Activated T-cell treated with anti-CD3 and anti-CD28 coated beads, Interleukin-2, amount 50 U/mL, for 4 hours (primary cell): ENCODE results near the gene UBLCP1. TPM values are rescaled to one million over a fixed set of nuclear protein-coding genes. Genes with fewer than 3 reads are reported as not detected.
"Not testable (repeated sequence)": the region's sequence is repeated elsewhere in the genome, so short reads cannot be mapped to it uniquely, and the experiment has no call there.

Source experiments
- ATAC-seq, 2 donors: fragments of 200-7000 bp; cut with Tn5 transposase; one replicate each; pipeline ENCODE4 v1.10.0; 2021
- DNase-seq: peaks from one replicate; pipeline ENCODE4 v3.0.0-alpha.2; 2020
- H3K27me3 Mint-ChIP-seq: one replicate; pipeline ENCODE4 v1.8.0; 2021; ENCODE audit warnings: low read depth, mixed read lengths
- H3K36me3 Mint-ChIP-seq: one replicate; pipeline ENCODE4 v1.8.0; 2022; ENCODE audit warnings: mixed read lengths; ENCODE audit not compliant: insufficient read depth
- H3K4me1 Mint-ChIP-seq: one replicate; pipeline ENCODE4 v1.8.0; 2021; ENCODE audit warnings: low read depth, mixed read lengths
- H3K4me3 Mint-ChIP-seq: one replicate; pipeline ENCODE4 v1.8.0; 2021; ENCODE audit warnings: mild to moderate bottlenecking, moderate library complexity, mixed read lengths
- H3K9me3 Mint-ChIP-seq: one replicate; pipeline ENCODE4 v1.8.0; 2021; ENCODE audit warnings: mixed read lengths
- total RNA-seq, 3 donors: library from RNA; stranded (reverse); gene quantifications; one replicate each; pipeline ENCODE4 v1.2.1, GENCODE V29; 2021

UBLCP1 gene
- total RNA-seq, 3 donors from 2014 or later, result 39.7 to 43.9 (median 42.7) TPM

DNA sequence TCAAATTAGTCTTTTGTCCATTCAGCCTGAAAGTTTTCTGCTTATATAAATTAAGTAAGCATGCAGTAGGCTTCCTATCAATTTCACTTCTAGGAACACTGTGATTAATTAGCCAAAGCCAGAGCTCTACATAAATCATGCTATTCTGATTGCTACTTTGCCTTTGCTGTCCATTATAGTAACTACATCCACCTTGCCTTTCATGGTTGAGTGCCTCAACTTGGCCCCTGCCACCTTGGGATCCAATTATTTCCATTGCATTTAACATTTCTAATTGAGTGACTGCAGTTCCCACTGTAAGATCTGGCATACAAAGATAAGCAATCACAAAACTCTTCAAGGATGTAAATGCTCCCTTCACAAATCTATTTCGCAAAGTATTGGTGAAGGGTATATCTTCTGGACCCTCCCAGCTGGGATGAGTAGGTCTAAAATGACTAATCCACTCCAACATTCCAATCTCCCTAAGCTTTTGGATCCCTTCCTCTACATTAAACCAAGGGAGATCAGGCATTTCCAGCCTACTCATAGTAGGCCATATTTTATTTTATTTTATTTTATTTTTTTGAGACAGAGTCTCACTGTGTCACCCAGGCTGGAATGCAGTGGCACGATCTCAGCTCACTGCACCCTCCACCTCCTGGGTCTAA, 27.1 kb upstream of the UBLCP1 start:
- H3K4me1 Mint-ChIP-seq, result peaks cover 12% of the 10 kb centered on the region
- ATAC-seq, H3K9me3 Mint-ChIP-seq, H3K4me3 Mint-ChIP-seq, DNase-seq, H3K27me3 Mint-ChIP-seq, H3K36me3 Mint-ChIP-seq: not testable (repeated sequence)

DNA sequence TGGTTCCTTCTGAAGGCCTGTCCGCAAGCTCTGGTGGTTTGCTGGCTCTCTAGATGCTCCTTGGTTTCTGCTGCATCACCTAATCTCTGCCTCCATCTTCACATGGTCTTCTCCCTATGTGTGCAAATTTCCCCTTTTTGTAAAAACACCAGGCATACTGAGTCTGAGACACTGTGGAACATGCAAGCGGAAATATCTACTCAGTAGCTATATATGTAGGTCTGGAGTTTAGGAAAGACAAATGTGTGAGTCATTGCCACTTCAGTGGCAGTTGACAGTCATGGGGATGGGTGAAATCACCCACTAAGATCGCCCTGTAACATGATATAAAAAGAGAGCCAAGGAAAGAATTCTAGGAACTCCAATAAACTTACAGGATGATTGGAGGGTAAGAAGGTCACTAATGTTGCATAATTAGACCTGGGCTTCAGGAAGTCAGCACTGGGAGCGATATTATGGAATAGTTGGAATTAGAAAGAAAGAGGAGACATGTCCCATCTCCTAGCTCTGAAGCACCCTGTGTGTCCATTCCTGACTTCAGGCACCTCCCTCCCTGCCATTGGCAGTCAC, 22.7 kb upstream of the UBLCP1 start:
- Mint-ChIP-seq H3K36me3 (no peaks in the 10 kb centered on the region), H3K4me3 (peak overlapping the region; percentile 11), H3K9me3 (no peaks in the 10 kb centered on the region), H3K4me1 (peaks cover 34% of the 10 kb centered on the region), H3K27me3 (no peaks in the 10 kb centered on the region)
- peak; percentile 84 to 88 for ATAC-seq
- DNase-seq, result no peak

DNA sequence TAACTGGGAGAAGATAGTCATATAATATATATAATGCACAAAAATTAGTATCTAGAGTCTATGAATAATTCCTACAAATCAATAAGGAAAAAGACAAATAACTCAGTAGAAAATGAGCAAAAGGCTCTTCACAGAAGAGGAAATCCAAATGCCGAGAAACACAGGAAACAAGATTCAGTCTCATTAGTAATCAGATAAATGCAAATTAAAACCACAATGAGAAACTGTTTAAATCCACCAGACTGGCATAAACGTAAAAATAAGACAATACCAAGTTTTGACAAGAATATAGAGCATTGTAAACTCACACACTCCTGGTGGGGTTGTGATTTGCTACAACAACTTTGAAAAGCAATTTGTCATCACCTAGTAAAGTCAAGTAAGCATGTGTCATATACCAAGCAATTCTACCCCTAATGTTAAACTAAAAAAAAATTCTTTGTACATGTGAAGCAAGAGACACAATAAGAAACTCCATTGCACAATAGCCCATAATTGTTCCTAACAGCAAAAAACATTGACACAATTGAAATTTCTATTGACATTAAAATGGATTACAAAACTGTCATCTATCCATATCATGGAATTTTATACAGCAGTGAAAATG, 21.0 kb upstream of the UBLCP1 start:
- Mint-ChIP-seq H3K4me3 (no peak overlapping the region), H3K9me3 (no peaks in the 10 kb centered on the region), H3K27me3 (peaks cover 4% of the 10 kb centered on the region), H3K36me3 (no peaks in the 10 kb centered on the region), H3K4me1 (peaks cover 34% of the 10 kb centered on the region)
- DNase-seq (no peak), ATAC-seq (peak; percentile 58 to 64)

- Mint-ChIP-seq H3K4me1 (peaks cover 34% of the 10 kb centered on the region), H3K9me3 (no peaks in the 10 kb centered on the region), H3K4me3 (no peak overlapping the region), H3K36me3 (no peaks in the 10 kb centered on the region), H3K27me3 (peaks cover 4% of the 10 kb centered on the region)
- ATAC-seq, result no peak
- DNase-seq, result no peak
These were observed 20.4 kb upstream of the UBLCP1 start for GRCh38 chr5:159242656-159243055.

- Mint-ChIP-seq H3K4me3 (no peak overlapping the region), H3K36me3 (no peaks in the 10 kb centered on the region), H3K27me3 (peaks cover 7% of the 10 kb centered on the region), H3K4me1 (peaks cover 34% of the 10 kb centered on the region), H3K9me3 (no peaks in the 10 kb centered on the region)
- no peak for DNase-seq
- no peak for ATAC-seq
These were observed 19.7 kb upstream of the UBLCP1 start for GRCh38 chr5:159243385-159243784.

GRCh38 chr5:159244163-159244562, 18.9 kb upstream of the UBLCP1 start:
- Mint-ChIP-seq H3K27me3 (peaks cover 8% of the 10 kb centered on the region), H3K36me3 (no peaks in the 10 kb centered on the region), H3K9me3 (no peaks in the 10 kb centered on the region), H3K4me1 (peaks cover 34% of the 10 kb centered on the region), H3K4me3 (no peak overlapping the region)
- DNase-seq (no peak), ATAC-seq (no peak)

GRCh38 chr5:159244890-159245289, 18.2 kb upstream of the UBLCP1 start:
- H3K9me3 Mint-ChIP-seq, result no peaks in the 10 kb centered on the region
- H3K36me3 Mint-ChIP-seq, result no peaks in the 10 kb centered on the region
- H3K4me3 Mint-ChIP-seq, result no peak overlapping the region
- DNase-seq (no peak), ATAC-seq (no peak)
- H3K4me1 Mint-ChIP-seq, result peaks cover 32% of the 10 kb centered on the region
- H3K27me3 Mint-ChIP-seq, result peaks cover 8% of the 10 kb centered on the region

- no peaks in the 10 kb centered on the region for H3K36me3 Mint-ChIP-seq
- no peak for ATAC-seq
- no peak for DNase-seq
- H3K4me3 Mint-ChIP-seq, result no peak overlapping the region
- H3K27me3 Mint-ChIP-seq, result peaks cover 8% of the 10 kb centered on the region
- no peaks in the 10 kb centered on the region for H3K9me3 Mint-ChIP-seq
- peaks cover 1% of the 10 kb centered on the region for H3K4me1 Mint-ChIP-seq
These were observed 13.9 kb upstream of the UBLCP1 start for GRCh38 chr5:159249158-159249557.

GRCh38 chr5:159252195-159252594, 10.9 kb upstream of the UBLCP1 start:
- ATAC-seq, result no peak
- Mint-ChIP-seq H3K9me3 (no peaks in the 10 kb centered on the region), H3K27me3 (peaks cover 5% of the 10 kb centered on the region), H3K36me3 (no peaks in the 10 kb centered on the region), H3K4me1 (no peaks in the 10 kb centered on the region), H3K4me3 (no peak overlapping the region)
- no peak for DNase-seq

DNA sequence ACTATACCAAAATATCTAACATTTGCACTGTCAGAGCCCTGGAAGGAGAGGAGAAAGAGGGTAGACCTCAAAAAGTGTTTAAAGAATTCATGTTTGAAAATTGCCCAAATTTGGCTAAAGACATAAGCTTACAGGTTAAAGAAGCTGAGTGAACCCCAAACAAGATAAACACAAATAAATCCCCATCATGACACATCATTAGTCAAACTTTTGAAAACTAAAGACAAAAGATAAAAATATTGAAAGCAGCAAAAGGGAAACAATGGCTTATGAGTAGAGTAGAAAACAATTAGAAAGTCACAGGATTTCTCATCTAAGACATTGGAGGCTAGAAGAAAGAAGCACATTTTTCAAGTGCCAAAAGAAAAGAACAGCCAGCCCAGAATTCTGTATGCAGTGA, 6.1 kb upstream of the UBLCP1 start:
- DNase-seq, result no peak
- Mint-ChIP-seq H3K4me3 (no peak overlapping the region), H3K9me3 (no peaks in the 10 kb centered on the region), H3K4me1 (peaks cover 6% of the 10 kb centered on the region), H3K36me3 (no peaks in the 10 kb centered on the region), H3K27me3 (peaks cover 3% of the 10 kb centered on the region)
- ATAC-seq, result no peak

DNA sequence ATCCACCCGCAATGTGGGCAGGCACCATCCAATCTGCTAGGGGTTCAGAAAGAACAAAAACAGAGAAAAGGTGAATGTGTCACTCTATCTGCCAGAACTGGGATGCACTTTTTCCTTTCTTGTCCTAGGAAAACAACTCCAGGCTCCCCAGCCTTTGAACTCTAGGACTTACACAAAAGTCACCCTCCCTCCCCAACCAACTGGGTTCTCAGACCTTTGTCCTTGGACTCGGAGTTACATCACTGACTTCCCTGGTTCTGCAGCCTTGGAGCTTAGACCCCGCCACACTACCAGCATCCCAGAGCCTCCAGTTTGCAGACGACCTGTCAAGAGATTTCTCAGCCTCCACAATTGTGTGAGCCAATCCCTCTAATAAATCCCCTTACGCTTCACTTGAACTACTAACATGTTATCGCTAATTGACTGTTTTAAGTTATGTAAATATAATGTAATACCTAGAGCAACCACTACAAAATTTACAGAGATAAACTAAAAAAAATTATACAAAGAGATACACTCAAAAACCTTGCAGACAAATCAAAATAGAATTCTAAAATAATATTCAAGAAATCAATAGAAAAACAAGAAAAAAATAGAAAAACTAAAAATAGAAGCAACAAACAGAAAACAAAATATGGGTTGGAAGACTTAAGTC, 5.3 kb upstream of the UBLCP1 start:
- ATAC-seq, result no peak
- DNase-seq, result no peak
- no peaks in the 10 kb centered on the region for H3K9me3 Mint-ChIP-seq
- peaks cover 14% of the 10 kb centered on the region for H3K4me1 Mint-ChIP-seq
- no peak overlapping the region for H3K4me3 Mint-ChIP-seq
- H3K36me3 Mint-ChIP-seq, result no peaks in the 10 kb centered on the region
- H3K27me3 Mint-ChIP-seq, result peaks cover 3% of the 10 kb centered on the region

DNA sequence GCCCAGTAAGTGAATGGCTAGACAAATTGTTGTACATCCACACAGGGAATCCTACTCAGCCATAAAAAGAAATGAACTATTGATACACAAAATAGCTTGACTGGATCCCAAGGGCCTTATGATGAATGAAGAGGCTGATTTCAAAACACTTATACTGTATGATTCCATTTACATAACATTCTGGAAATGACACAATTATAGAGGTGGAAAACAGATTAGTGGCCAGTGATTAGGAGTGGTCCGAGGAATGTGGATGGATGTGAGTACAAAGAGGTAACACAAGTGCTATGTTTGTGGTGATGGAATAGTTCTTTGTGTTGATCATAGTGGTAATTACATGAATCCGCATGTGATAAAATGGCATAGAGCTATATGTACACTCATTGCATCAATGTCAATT, 4.7 kb upstream of the UBLCP1 start:
- DNase-seq (no peak), ATAC-seq (no peak)
- no peaks in the 10 kb centered on the region for H3K9me3 Mint-ChIP-seq
- H3K4me1 Mint-ChIP-seq, result peaks cover 16% of the 10 kb centered on the region
- H3K36me3 Mint-ChIP-seq, result no peaks in the 10 kb centered on the region
- H3K4me3 Mint-ChIP-seq, result no peak overlapping the region
- H3K27me3 Mint-ChIP-seq, result peaks cover 3% of the 10 kb centered on the region

- DNase-seq, H3K9me3 Mint-ChIP-seq, H3K36me3 Mint-ChIP-seq, H3K4me3 Mint-ChIP-seq, H3K27me3 Mint-ChIP-seq, ATAC-seq: not testable (repeated sequence)
- peaks cover 25% of the 10 kb centered on the region for H3K4me1 Mint-ChIP-seq
These were observed 2.9 kb upstream of the UBLCP1 start for GRCh38 chr5:159260212-159260611.

DNA sequence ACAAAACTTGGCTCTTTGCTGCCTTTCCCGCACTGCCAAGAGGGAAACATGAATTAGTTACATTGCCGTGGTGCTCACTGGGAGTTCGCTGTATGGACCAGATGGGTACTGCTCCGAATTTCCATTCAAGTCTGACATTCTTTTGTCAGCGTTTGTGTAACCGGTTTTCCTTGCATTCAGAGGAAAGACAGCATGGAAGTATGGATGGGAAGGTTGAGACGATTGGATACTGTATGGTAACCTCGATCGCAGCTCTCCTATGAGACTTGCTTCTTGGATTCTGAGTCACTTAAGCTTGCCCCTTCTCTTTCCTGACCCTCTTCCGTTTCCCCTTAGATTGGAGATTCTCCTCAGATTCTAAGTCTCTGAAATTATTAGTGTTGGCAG, 625 bp upstream of the UBLCP1 start:
- peak; percentile 22 to 35 for ATAC-seq
- no peak for DNase-seq
- Mint-ChIP-seq H3K4me1 (peaks cover 35% of the 10 kb centered on the region), H3K9me3 (no peaks in the 10 kb centered on the region), H3K36me3 (peaks cover 16% of the 10 kb centered on the region), H3K27me3 (no peaks in the 10 kb centered on the region), H3K4me3 (peak overlapping the region; percentile 96)

GRCh38 chr5:159263569-159263905, 447 bp downstream of the UBLCP1 start:
- no peaks in the 10 kb centered on the region for H3K27me3 Mint-ChIP-seq
- no peak for DNase-seq
- peaks cover 21% of the 10 kb centered on the region for H3K36me3 Mint-ChIP-seq
- H3K9me3 Mint-ChIP-seq, result no peaks in the 10 kb centered on the region
- ATAC-seq, result peak; percentile 7 to 19
- H3K4me3 Mint-ChIP-seq, result peak overlapping the region; percentile 96
- H3K4me1 Mint-ChIP-seq, result peaks cover 43% of the 10 kb centered on the region
